ENCODE measurements around the gene LPAR3.

The LPAR3 gene

DNA sequence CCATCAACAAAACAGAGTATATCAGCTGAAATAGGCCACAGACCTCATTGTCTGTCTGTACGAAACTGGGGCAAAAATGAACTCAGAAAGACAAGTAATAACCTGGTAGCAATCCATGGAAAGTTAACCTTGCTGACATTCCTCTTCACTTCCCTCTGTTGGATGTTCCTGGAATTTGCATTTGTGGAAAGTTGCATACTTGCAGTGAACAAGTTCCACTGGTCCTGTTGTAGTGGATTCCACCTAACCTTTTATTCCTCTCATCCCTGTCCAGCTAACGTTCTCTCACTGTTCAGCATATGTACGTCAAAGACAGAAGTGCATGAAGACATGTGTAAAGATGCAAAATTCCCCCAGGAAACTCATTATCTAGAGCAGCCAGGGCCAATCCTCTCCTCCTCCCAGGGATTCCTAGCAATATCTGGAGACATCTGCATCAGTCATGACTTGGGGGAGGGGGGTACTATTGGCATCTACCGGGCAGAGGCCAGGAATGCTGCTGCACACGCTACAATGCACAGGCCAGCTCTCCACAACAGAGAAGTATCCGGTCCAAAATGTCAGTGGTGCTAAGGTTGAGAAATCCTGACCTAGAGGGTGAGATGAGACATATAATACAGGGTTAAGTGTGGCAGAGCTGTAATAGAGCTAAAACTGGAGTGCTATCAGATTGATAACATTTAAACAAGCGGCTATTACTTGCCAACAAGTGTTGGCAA is 8.2 kb downstream of the LPAR3 start:
- no peak for TF ChIP-seq YY1 (IDR thresholded peaks at IDR 0.05; ENCODE audit: insufficient read depth, insufficient read length)
- Histone ChIP-seq H3K4me1 (ENCODE audit: insufficient read depth, insufficient read length) (no peaks in the 10 kb centered on the region), H3K9ac (ENCODE audit: insufficient read length, low read depth) (no peak overlapping the region), H3K27me3 (ENCODE audit: insufficient read depth, insufficient read length) (no peaks in the 10 kb centered on the region), H3K4me3 (ENCODE audit: insufficient read length, low read depth) (no peak overlapping the region), H3K36me3 (ENCODE audit: insufficient read depth, insufficient read length, low read length) (peaks cover 54% of the 10 kb centered on the region), H3K9me3 (ENCODE audit: insufficient read depth, low read length) (0 out of 2 replicates have a peak, but pooled peaks cover 7% of the 10 kb centered on the region)
- no peak for DNase-seq (ENCODE audit: low read depth, low spot score)

DNA sequence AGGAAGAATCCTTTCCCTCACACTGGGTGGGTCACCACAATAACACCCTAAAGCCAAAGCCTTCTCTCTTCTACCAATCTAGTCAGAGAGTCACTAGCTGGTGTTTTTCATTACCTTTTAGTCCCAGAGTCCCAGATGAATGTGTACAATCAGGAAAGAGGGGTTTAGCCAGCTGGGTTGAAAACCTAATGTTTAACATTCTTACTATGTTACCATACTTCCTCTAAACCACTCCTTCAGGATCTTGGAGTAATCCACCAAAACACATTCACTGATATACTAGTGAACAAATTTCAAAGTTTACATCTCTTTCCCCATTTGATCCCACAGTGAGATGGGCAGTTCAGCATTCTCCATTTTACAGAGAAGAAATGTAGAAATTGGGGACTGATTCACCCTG is 9.7 kb downstream of the LPAR3 start:
- H3K36me3 ChIP-seq (ENCODE audit: insufficient read depth, insufficient read length, low read length): peaks cover 42% of the 10 kb centered on the region
- no peak for TF ChIP-seq YY1 (IDR thresholded peaks at IDR 0.05; ENCODE audit: insufficient read depth, insufficient read length)
- TF ChIP-seq ZNF274 (IDR thresholded peaks at IDR 0.05; ENCODE audit: low read depth, low read length): no peak
- TF ChIP-seq SUZ12 (IDR thresholded peaks at IDR 0.05; ENCODE audit: extremely low read depth, insufficient read depth, insufficient read length): no peak
- H3K9ac ChIP-seq (ENCODE audit: insufficient read length, low read depth): no peak overlapping the region
- no peak overlapping the region for H3K4me3 ChIP-seq (ENCODE audit: insufficient read length, low read depth)
- 0 out of 2 replicates have a peak, but pooled peaks cover 7% of the 10 kb centered on the region for H3K9me3 ChIP-seq (ENCODE audit: insufficient read depth, low read length)
- no peaks in the 10 kb centered on the region for H3K4me1 ChIP-seq (ENCODE audit: insufficient read depth, insufficient read length)
- DNase-seq (ENCODE audit: low read depth, low spot score): no peak
- H3K27me3 ChIP-seq (ENCODE audit: insufficient read depth, insufficient read length): no peaks in the 10 kb centered on the region

DNA sequence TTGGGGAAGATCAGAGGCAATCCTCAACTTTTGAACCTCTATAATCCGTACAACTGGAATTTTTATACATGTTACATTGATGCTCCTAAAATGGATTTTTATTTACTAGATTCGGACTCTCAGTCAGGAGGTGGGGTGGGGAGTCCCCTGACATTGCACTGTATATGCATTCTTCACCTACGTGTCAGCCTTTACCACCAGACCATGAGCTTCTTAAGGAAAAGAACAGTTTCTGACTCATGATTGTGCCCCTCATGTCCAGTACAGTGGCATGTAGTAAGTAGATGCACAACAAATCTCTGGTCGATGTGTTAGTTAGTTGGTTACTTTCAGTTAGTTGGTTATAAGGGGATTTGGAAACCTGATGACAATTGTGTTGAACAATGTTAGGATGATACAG is 15.4 kb downstream of the LPAR3 start:
- no peak for DNase-seq (ENCODE audit: low read depth, low spot score)
- TF ChIP-seq YY1 (IDR thresholded peaks at IDR 0.05; ENCODE audit: insufficient read depth, insufficient read length) (no peak), ZNF274 (IDR thresholded peaks at IDR 0.05; ENCODE audit: low read depth, low read length) (no peak), SUZ12 (IDR thresholded peaks at IDR 0.05; ENCODE audit: extremely low read depth, insufficient read depth, insufficient read length) (no peak)
- Histone ChIP-seq H3K9me3 (ENCODE audit: insufficient read depth, low read length) (0 out of 2 replicates have a peak, but pooled peaks cover 7% of the 10 kb centered on the region), H3K4me1 (ENCODE audit: insufficient read depth, insufficient read length) (no peaks in the 10 kb centered on the region), H3K4me3 (ENCODE audit: insufficient read length, low read depth) (no peak overlapping the region), H3K36me3 (ENCODE audit: insufficient read depth, insufficient read length, low read length) (peaks cover 24% of the 10 kb centered on the region), H3K27me3 (ENCODE audit: insufficient read depth, insufficient read length) (no peaks in the 10 kb centered on the region), H3K9ac (ENCODE audit: insufficient read length, low read depth) (no peak overlapping the region)

DNA sequence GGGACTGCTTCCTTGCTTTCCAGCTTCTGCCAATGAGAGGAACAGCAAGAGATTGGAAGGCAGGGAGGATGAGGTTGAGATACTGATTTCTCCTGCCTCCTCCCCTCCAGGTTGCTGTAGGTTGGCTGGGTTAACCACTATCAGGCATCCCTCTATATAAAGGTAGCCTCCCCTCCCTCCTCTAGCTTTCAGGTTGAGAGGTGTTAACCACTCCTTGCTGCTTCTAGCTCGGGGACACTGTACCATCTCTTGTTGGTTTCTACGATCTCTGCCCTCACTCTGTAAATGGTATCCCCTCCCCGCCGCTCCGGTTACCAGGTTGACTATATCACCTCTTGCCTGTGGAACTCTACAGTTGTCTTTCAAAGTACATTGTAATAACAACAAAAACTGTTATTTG is 16.7 kb downstream of the LPAR3 start:
- Histone ChIP-seq H3K4me1 (ENCODE audit: insufficient read depth, insufficient read length) (no peaks in the 10 kb centered on the region), H3K36me3 (ENCODE audit: insufficient read depth, insufficient read length, low read length) (peaks cover 24% of the 10 kb centered on the region), H3K4me3 (ENCODE audit: insufficient read length, low read depth) (no peak overlapping the region), H3K9ac (ENCODE audit: insufficient read length, low read depth) (no peak overlapping the region), H3K27me3 (ENCODE audit: insufficient read depth, insufficient read length) (no peaks in the 10 kb centered on the region), H3K9me3 (ENCODE audit: insufficient read depth, low read length) (no peaks in the 10 kb centered on the region)
- DNase-seq (ENCODE audit: low read depth, low spot score): no peak
- no peak for TF ChIP-seq SUZ12 (IDR thresholded peaks at IDR 0.05; ENCODE audit: extremely low read depth, insufficient read depth, insufficient read length)
- TF ChIP-seq ZNF274 (IDR thresholded peaks at IDR 0.05; ENCODE audit: low read depth, low read length): no peak
- no peak for TF ChIP-seq YY1 (IDR thresholded peaks at IDR 0.05; ENCODE audit: insufficient read depth, insufficient read length)

DNA sequence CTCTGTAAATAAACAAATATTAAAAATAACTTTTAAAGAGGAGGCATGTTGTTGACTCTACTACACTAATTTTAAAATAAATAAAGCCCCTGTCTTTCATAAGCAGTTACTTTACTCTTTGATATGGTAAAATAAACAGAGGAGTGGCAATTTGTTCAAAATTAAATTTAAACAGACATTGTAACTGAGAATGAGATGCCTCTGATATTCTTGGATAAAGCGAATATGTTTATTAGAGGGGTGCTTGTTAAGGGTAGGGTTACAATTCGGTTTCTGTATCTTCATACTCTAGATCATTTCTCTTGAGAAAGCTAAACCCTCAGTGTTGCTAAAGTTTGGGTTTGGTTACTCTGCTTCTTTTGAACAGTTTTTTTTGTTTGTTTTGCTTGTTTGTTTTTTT is 19.6 kb downstream of the LPAR3 start:
- Histone ChIP-seq H3K9ac (ENCODE audit: insufficient read length, low read depth) (no peak overlapping the region), H3K4me1 (ENCODE audit: insufficient read depth, insufficient read length) (no peaks in the 10 kb centered on the region), H3K4me3 (ENCODE audit: insufficient read length, low read depth) (no peak overlapping the region), H3K27me3 (ENCODE audit: insufficient read depth, insufficient read length) (no peaks in the 10 kb centered on the region), H3K9me3 (ENCODE audit: insufficient read depth, low read length) (no peaks in the 10 kb centered on the region), H3K36me3 (ENCODE audit: insufficient read depth, insufficient read length, low read length) (peaks cover 19% of the 10 kb centered on the region)
- DNase-seq (ENCODE audit: low read depth, low spot score): no peak
- TF ChIP-seq ZNF274 (IDR thresholded peaks at IDR 0.05; ENCODE audit: low read depth, low read length) (no peak), SUZ12 (IDR thresholded peaks at IDR 0.05; ENCODE audit: extremely low read depth, insufficient read depth, insufficient read length) (no peak), YY1 (IDR thresholded peaks at IDR 0.05; ENCODE audit: insufficient read depth, insufficient read length) (no peak)

DNA sequence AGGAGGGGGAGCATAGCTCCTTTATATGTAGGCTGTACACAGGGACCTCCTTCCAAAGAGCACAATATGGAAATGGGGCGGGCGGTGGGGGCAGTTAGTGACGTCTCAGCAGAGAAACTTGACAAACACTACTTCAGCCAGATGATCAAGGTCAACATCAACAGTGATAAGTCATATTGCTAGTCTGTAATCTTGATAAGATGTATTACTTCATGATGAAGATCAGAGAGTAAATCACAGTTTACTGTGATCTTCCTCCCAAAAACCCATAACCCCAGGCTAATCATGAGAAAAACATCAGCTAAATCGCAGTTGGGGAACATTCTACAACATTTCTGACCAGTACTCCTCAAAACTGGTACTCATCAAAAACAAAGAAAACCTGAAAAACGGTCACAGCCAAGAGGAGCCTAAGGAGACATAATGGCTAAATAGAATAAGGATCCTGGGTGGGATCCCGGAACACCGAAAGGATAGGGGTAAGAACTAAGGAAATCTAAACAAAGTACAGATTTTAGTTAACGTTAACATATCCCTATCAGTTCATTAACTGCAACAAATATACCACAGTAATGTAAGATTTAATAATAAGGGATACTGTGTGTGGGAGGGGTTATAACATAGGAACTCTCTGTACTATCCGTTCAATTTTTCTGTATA is 20.2 kb downstream of the LPAR3 start:
- Histone ChIP-seq H3K27me3 (ENCODE audit: insufficient read depth, insufficient read length) (no peaks in the 10 kb centered on the region), H3K36me3 (ENCODE audit: insufficient read depth, insufficient read length, low read length) (peaks cover 19% of the 10 kb centered on the region), H3K4me3 (ENCODE audit: insufficient read length, low read depth) (no peak overlapping the region), H3K9ac (ENCODE audit: insufficient read length, low read depth) (no peak overlapping the region), H3K9me3 (ENCODE audit: insufficient read depth, low read length) (no peaks in the 10 kb centered on the region), H3K4me1 (ENCODE audit: insufficient read depth, insufficient read length) (no peaks in the 10 kb centered on the region)
- no peak for DNase-seq (ENCODE audit: low read depth, low spot score)
- no peak for TF ChIP-seq ZNF274 (IDR thresholded peaks at IDR 0.05; ENCODE audit: low read depth, low read length)
- no peak for TF ChIP-seq SUZ12 (IDR thresholded peaks at IDR 0.05; ENCODE audit: extremely low read depth, insufficient read depth, insufficient read length)
- no peak for TF ChIP-seq YY1 (IDR thresholded peaks at IDR 0.05; ENCODE audit: insufficient read depth, insufficient read length)

DNA sequence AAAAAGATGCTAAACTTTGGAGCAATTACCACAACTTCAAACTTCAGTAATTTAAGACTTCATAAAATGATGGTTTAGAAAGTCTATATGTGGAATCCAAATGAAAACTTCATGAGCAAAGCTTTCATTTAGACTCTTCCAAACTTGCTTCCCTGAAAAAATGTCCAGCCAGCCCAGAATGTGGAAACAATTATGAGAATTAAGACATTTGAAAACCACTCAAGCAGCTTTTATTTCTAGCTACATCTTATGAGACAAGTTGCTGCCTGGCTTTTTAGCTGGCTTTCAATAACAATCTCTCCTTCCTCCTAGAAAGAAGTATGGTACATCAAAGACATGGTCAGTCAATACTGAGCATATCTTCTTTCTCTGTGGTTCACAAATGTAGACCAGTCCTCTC is 21.8 kb downstream of the LPAR3 start:
- H3K27me3 ChIP-seq (ENCODE audit: insufficient read depth, insufficient read length): no peaks in the 10 kb centered on the region
- H3K9me3 ChIP-seq (ENCODE audit: insufficient read depth, low read length): no peaks in the 10 kb centered on the region
- no peak overlapping the region for H3K9ac ChIP-seq (ENCODE audit: insufficient read length, low read depth)
- no peak overlapping the region for H3K4me3 ChIP-seq (ENCODE audit: insufficient read length, low read depth)
- DNase-seq (ENCODE audit: low read depth, low spot score): no peak
- H3K36me3 ChIP-seq (ENCODE audit: insufficient read depth, insufficient read length, low read length): peaks cover 11% of the 10 kb centered on the region
- H3K4me1 ChIP-seq (ENCODE audit: insufficient read depth, insufficient read length): no peaks in the 10 kb centered on the region
- TF ChIP-seq ZNF274 (IDR thresholded peaks at IDR 0.05; ENCODE audit: low read depth, low read length) (no peak), YY1 (IDR thresholded peaks at IDR 0.05; ENCODE audit: insufficient read depth, insufficient read length) (no peak), SUZ12 (IDR thresholded peaks at IDR 0.05; ENCODE audit: extremely low read depth, insufficient read depth, insufficient read length) (no peak)

All from NT2/D1 (cell line).